Progenitor cell of endocrine pancreas (in vitro differentiated cells): Measurements from ENCODE around the gene CNPY1. TPM values are rescaled to one million over a fixed set of nuclear protein-coding genes. Genes with fewer than 3 reads are reported as not detected.

Source experiments
- DNase-seq: peaks from one replicate; pipeline ENCODE4 v3.0.0; 2021; ENCODE audit warnings: low spot score; ENCODE audit not compliant: unreplicated experiment
- H3K27ac Mint-ChIP-seq: 2 replicates; pipeline ENCODE4 v1.8.0; 2021; ENCODE audit warnings: mild to moderate bottlenecking, moderate library complexity, mixed read lengths
- H3K27me3 Mint-ChIP-seq: 2 replicates; pipeline ENCODE4 v1.8.0; 2021; ENCODE audit warnings: mixed read lengths
- H3K36me3 Mint-ChIP-seq: 2 replicates; pipeline ENCODE4 v1.8.0; 2022; ENCODE audit warnings: mixed read lengths; ENCODE audit not compliant: insufficient read depth
- H3K4me1 Mint-ChIP-seq: 2 replicates; pipeline ENCODE4 v1.8.0; 2021; ENCODE audit warnings: low read depth, mixed read lengths
- H3K4me3 Mint-ChIP-seq: 2 replicates; pipeline ENCODE4 v1.8.0; 2021; ENCODE audit warnings: low read depth, mild to moderate bottlenecking, moderate library complexity, mixed read lengths
- H3K9me3 Mint-ChIP-seq: 2 replicates; pipeline ENCODE4 v1.8.0; 2021; ENCODE audit warnings: low read depth, mixed read lengths
- CTCF ChIP-seq: fragments of 200-600 bp; sonication (generic); IDR thresholded peaks from one replicate; pipeline ENCODE4 v1.5.0; 2021; ENCODE audit warnings: antibody characterized with exemption, mild to moderate bottlenecking; ENCODE audit not compliant: unreplicated experiment
- total RNA-seq: library from RNA; stranded (reverse); gene quantifications from 2 replicates; pipeline ENCODE4 v1.2.1, GENCODE V29; 2021

CNPY1 gene
- total RNA-seq, 1 donor from 2014 or later, result not detected

GRCh38 chr7:155577509-155577905, 31.1 kb upstream of the CNPY1 start:
- H3K27me3 Mint-ChIP-seq, result peaks cover 30% of the 10 kb centered on the region

GRCh38 chr7:155576900-155577508, 30.6 kb upstream of the CNPY1 start:
- no peak for DNase-seq
- no peak overlapping the region for H3K27ac Mint-ChIP-seq
- H3K36me3 Mint-ChIP-seq, result no peaks in the 10 kb centered on the region
- H3K4me3 Mint-ChIP-seq, result no peak overlapping the region
- peaks cover 30% of the 10 kb centered on the region for H3K27me3 Mint-ChIP-seq
- peaks cover 6% of the 10 kb centered on the region for H3K4me1 Mint-ChIP-seq
- no peak for TF ChIP-seq CTCF
- no peaks in the 10 kb centered on the region for H3K9me3 Mint-ChIP-seq

More at GRCh38 chr7:155577509-155577905, 31.1 kb upstream of the CNPY1 start:
- H3K27ac Mint-ChIP-seq, result no peak overlapping the region
- H3K9me3 Mint-ChIP-seq, result no peaks in the 10 kb centered on the region
- peaks cover 6% of the 10 kb centered on the region for H3K4me1 Mint-ChIP-seq
- no peak for DNase-seq
- TF ChIP-seq CTCF, result no peak
- H3K36me3 Mint-ChIP-seq, result no peaks in the 10 kb centered on the region
- H3K4me3 Mint-ChIP-seq, result no peak overlapping the region

- H3K4me3 Mint-ChIP-seq, result no peak overlapping the region
- no peaks in the 10 kb centered on the region for H3K9me3 Mint-ChIP-seq
- peaks cover 6% of the 10 kb centered on the region for H3K4me1 Mint-ChIP-seq
- no peak for TF ChIP-seq CTCF
- no peak for DNase-seq
- no peak overlapping the region for H3K27ac Mint-ChIP-seq
- no peaks in the 10 kb centered on the region for H3K36me3 Mint-ChIP-seq
- H3K27me3 Mint-ChIP-seq, result peaks cover 27% of the 10 kb centered on the region
These were observed 30.1 kb upstream of the CNPY1 start for GRCh38 chr7:155576416-155576815.

- no peak overlapping the region for H3K27ac Mint-ChIP-seq
- TF ChIP-seq CTCF, result no peak
- peaks cover 19% of the 10 kb centered on the region for H3K27me3 Mint-ChIP-seq
- peaks cover 6% of the 10 kb centered on the region for H3K4me1 Mint-ChIP-seq
- H3K36me3 Mint-ChIP-seq, result no peaks in the 10 kb centered on the region
- no peak overlapping the region for H3K4me3 Mint-ChIP-seq
- DNase-seq, result no peak
- no peaks in the 10 kb centered on the region for H3K9me3 Mint-ChIP-seq
These were observed 28.4 kb upstream of the CNPY1 start for GRCh38 chr7:155574556-155575290.

GRCh38 chr7:155571581-155572345, 25.4 kb upstream of the CNPY1 start:
- peaks cover 32% of the 10 kb centered on the region for H3K27me3 Mint-ChIP-seq
- no peak overlapping the region for H3K27ac Mint-ChIP-seq
- DNase-seq, result no peak
- H3K4me3 Mint-ChIP-seq, result no peak overlapping the region
- H3K4me1 Mint-ChIP-seq, result peaks cover 6% of the 10 kb centered on the region
- no peaks in the 10 kb centered on the region for H3K36me3 Mint-ChIP-seq
- no peak for TF ChIP-seq CTCF
- no peaks in the 10 kb centered on the region for H3K9me3 Mint-ChIP-seq
